Stomach (tissue), 4 donors: Measurements from ENCODE around the gene MS4A18.

Source experiments
- CTCF ChIP-seq, 7 experiments: fragments of 450-650 bp in 4 of 7; fragments of 200-600 bp in 3 of 7; sonication (generic) in 3 of 7; IDR thresholded peaks; one replicate each; pipeline ENCODE4 v1.5.1; 2016 to 2019; ENCODE audit warnings: antibody characterized with exemption in 7 of 7, control low read depth in 2 of 7, mild to moderate bottlenecking in 1 of 7
- POLR2A ChIP-seq, 4 donors: fragments of 450-650 bp; IDR thresholded peaks; one replicate each; pipeline ENCODE4 v1.6.1; 2016; ENCODE audit warnings: antibody characterized with exemption in 4 of 4, control low read depth in 2 of 4, mild to moderate bottlenecking in 1 of 4, moderate library complexity in 1 of 4
- POLR2AphosphoS5 ChIP-seq, 3 donors: sonication (generic); formaldehyde crosslinking; IDR thresholded peaks; one replicate each; pipeline ENCODE4 v1.6.1; 2016; ENCODE audit warnings: antibody characterized with exemption in 3 of 3

DNA sequence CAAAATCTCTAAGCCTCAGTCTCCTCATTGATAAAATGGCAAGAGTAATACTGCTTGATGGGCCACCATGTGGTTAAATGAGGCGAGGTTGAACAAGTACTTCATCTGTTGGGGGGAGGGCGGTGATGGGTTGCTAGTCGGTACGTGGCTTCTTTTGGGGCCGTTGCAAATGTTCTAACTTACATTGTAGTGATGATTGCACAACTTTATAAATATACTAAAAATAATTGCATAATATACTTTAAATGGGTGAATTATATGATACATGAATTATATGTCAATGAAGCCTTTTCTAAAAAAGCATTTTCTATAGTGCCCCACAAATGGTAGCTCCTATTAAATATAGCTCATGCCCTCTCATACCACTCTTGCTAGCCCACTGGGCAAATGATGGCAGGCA is 18.6 kb upstream of the MS4A18 start:
- TF ChIP-seq POLR2AphosphoS5 (IDR thresholded peaks at IDR 0.05) (no peak), POLR2A (IDR thresholded peaks at IDR 0.05) (no peak), CTCF (IDR thresholded peaks at IDR 0.05) (no peak)
